Osteoblast (primary cell): ENCODE results near the gene EDEM3. TPM values are rescaled to one million over a fixed set of nuclear protein-coding genes. Genes with fewer than 3 reads are reported as not detected.

Experiments
- DNase-seq: peaks from one replicate; pipeline ENCODE4 v3.0.0; 2011; ENCODE audit warnings: low spot score, mixed read lengths; ENCODE audit not compliant: insufficient read length; ENCODE audit errors: missing footprints
- H2AFZ ChIP-seq: 2 replicates; pipeline ENCODE4 v1.6.0; 2011; ENCODE audit warnings: mild to moderate bottlenecking, low read length
- H3K27ac ChIP-seq: 2 replicates; pipeline ENCODE4 v1.5.1; 2011; ENCODE audit warnings: mild to moderate bottlenecking, low read depth, low read length, moderate library complexity
- H3K27me3 ChIP-seq: 2 replicates; pipeline ENCODE4 v1.6.0; 2012; ENCODE audit warnings: mild to moderate bottlenecking, control low read depth, inconsistent platforms, low read length, moderate library complexity; ENCODE audit not compliant: insufficient read depth
- H3K36me3 ChIP-seq: 2 replicates; pipeline ENCODE4 v1.5.1; 2011; ENCODE audit warnings: mild to moderate bottlenecking, low read length, control low read depth, moderate library complexity; ENCODE audit not compliant: insufficient read depth
- H3K4me1 ChIP-seq: 2 replicates; pipeline ENCODE4 v1.5.1; 2011; ENCODE audit warnings: mild to moderate bottlenecking, low read length, control low read depth, moderate library complexity; ENCODE audit not compliant: insufficient read depth
- H3K4me2 ChIP-seq: 2 replicates; pipeline ENCODE4 v1.6.0; 2011; ENCODE audit warnings: mild to moderate bottlenecking, low read length; ENCODE audit not compliant: insufficient read depth
- H3K4me3 ChIP-seq: fragments of 200-600 bp; sonication (generic); 3 replicates; pipeline ENCODE4 v1.5.1; 2012; ENCODE audit warnings: mild to moderate bottlenecking, low read length, inconsistent platforms; ENCODE audit not compliant: insufficient read depth
- H3K79me2 ChIP-seq: 2 replicates; pipeline ENCODE4 v1.6.0; 2012; ENCODE audit warnings: mild to moderate bottlenecking, low read length, control low read depth, inconsistent platforms; ENCODE audit not compliant: insufficient read depth
- H3K9me3 ChIP-seq: 2 replicates; pipeline ENCODE4 v1.5.1; 2011; ENCODE audit warnings: low read depth, low read length, control low read depth
- H4K20me1 ChIP-seq: 2 replicates; pipeline ENCODE4 v1.6.0; 2012; ENCODE audit warnings: mild to moderate bottlenecking, low read length, control low read depth; ENCODE audit not compliant: insufficient read depth
- total RNA-seq: library from RNA; depleted of rRNA; stranded (reverse); fragments of >200 nt; gene quantifications from 2 replicates; pipeline ENCODE4 v1.2.3, GENCODE V29; 2012
- TF ChIP-seq, protein P1 (sequence below): IDR thresholded peaks from 2 replicates; pipeline ENCODE4 v1.5.1; 2011; ENCODE audit warnings: mild to moderate bottlenecking, low read depth, low read length, moderate library complexity; ENCODE audit errors: extremely low read depth

Gene EDEM3
- total RNA-seq, 1 donor, result 43.1 TPM

GRCh38 chr1:184802354-184803179 lies 47.9 kb upstream of the EDEM3 start:
- Histone ChIP-seq H2AFZ (no peak overlapping the region), H3K4me2 (no peak overlapping the region), H3K36me3 (no peaks in the 10 kb centered on the region), H3K27me3 (no peaks in the 10 kb centered on the region), H3K9me3 (no peaks in the 10 kb centered on the region), H3K79me2 (no peaks in the 10 kb centered on the region), H4K20me1 (no peaks in the 10 kb centered on the region), H3K4me3 (no peak overlapping the region), H3K4me1 (peaks cover 2% of the 10 kb centered on the region), H3K27ac (no peak overlapping the region)
- DNase-seq, result no peak
- TF ChIP-seq, protein P1, sequence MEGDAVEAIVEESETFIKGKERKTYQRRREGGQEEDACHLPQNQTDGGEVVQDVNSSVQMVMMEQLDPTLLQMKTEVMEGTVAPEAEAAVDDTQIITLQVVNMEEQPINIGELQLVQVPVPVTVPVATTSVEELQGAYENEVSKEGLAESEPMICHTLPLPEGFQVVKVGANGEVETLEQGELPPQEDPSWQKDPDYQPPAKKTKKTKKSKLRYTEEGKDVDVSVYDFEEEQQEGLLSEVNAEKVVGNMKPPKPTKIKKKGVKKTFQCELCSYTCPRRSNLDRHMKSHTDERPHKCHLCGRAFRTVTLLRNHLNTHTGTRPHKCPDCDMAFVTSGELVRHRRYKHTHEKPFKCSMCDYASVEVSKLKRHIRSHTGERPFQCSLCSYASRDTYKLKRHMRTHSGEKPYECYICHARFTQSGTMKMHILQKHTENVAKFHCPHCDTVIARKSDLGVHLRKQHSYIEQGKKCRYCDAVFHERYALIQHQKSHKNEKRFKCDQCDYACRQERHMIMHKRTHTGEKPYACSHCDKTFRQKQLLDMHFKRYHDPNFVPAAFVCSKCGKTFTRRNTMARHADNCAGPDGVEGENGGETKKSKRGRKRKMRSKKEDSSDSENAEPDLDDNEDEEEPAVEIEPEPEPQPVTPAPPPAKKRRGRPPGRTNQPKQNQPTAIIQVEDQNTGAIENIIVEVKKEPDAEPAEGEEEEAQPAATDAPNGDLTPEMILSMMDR, result no peak

DNA sequence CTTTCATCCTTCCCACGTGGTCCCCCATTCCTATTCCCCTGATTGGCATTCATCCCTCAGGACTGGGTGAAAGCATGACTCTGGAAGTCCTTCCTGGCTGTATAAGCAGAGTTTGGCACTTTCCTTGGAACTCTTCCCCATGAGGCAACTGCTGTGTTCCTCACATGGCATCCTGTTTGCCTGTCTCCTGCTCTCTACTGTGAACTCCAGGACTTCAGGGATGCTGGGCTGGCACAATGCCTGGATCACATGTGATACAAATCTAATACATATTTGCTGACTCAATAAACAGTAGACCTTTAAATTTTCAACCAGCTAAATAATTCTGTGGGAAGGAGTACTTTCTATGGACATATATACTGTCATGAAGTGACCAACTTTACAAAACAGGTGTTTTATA lies 46.8 kb upstream of the EDEM3 start:
- DNase-seq, result no peak
- peaks cover 2% of the 10 kb centered on the region for H3K4me1 ChIP-seq
- H3K36me3 ChIP-seq, result no peaks in the 10 kb centered on the region
- no peak overlapping the region for H2AFZ ChIP-seq
- TF ChIP-seq, protein P1, result no peak
- no peak overlapping the region for H3K4me3 ChIP-seq
- H3K9me3 ChIP-seq, result no peaks in the 10 kb centered on the region
- H3K27ac ChIP-seq, result no peak overlapping the region
- no peaks in the 10 kb centered on the region for H3K79me2 ChIP-seq
- H4K20me1 ChIP-seq, result no peaks in the 10 kb centered on the region
- H3K4me2 ChIP-seq, result no peak overlapping the region
- no peaks in the 10 kb centered on the region for H3K27me3 ChIP-seq

DNA sequence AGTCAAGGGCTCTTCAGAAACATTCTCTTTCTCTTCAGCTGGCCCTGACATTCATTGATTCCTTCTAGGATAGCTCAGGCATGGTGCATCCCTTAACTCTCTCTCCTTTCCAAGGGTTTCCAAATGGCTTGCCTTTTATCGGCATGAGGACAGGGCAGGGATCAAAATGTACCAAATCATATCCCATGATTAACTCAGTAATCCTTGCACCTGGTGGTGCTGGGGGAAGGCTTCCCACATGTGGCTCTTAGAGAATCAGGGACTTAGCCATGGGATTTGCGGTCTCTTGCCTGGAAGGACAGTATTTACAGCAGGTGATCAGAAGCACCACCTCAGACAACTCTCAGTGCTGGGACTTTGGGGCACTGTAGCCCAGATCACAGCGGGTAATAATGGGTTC lies 46.2 kb upstream of the EDEM3 start:
- Histone ChIP-seq H2AFZ (no peak overlapping the region), H3K36me3 (no peaks in the 10 kb centered on the region), H3K27ac (no peak overlapping the region), H3K4me1 (peaks cover 2% of the 10 kb centered on the region), H3K9me3 (no peaks in the 10 kb centered on the region), H3K27me3 (no peaks in the 10 kb centered on the region), H3K79me2 (no peaks in the 10 kb centered on the region), H4K20me1 (no peaks in the 10 kb centered on the region), H3K4me3 (no peak overlapping the region), H3K4me2 (no peak overlapping the region)
- no peak for DNase-seq
- TF ChIP-seq, protein P1, result no peak

DNA sequence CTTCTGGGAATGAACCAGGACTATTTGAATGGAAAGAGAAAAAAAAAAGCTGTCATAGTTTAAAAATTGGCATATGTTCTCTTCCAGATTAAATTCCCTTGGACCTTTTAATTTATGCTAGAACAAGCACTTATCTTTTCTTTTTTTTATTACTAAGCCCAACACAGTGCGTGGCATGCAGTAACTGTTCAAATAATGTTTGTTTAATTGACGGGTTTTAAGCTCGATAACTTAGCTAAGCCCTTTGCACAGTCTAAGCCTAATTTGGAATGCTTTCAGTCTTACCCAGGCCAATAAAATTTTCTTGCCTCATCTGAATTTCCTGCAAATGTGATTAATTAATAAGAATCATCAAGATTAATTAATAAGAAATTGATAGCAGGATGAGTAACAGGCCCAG lies 39.3 kb upstream of the EDEM3 start:
- Histone ChIP-seq H3K4me3 (no peak overlapping the region), H3K4me2 (no peak overlapping the region), H3K79me2 (no peaks in the 10 kb centered on the region), H3K9me3 (no peaks in the 10 kb centered on the region), H2AFZ (no peak overlapping the region), H3K27me3 (no peaks in the 10 kb centered on the region), H3K4me1 (peaks cover 29% of the 10 kb centered on the region), H4K20me1 (no peaks in the 10 kb centered on the region), H3K36me3 (no peaks in the 10 kb centered on the region), H3K27ac (no peak overlapping the region)
- peak; percentile 67 for DNase-seq
- TF ChIP-seq, protein P1, result no peak
